ENCODE measurements around the gene GAPDH. TPM values are rescaled to one million over a fixed set of nuclear protein-coding genes. Genes with fewer than 3 reads are reported as not detected.

The GAPDH gene
- total RNA-seq, 1 donor from 2014 or later: 3,867 TPM

- Mint-ChIP-seq H3K27ac (ENCODE audit: unreplicated experiment) (peak overlapping the region; percentile 96), H3K27me3 (ENCODE audit: low read depth) (peaks cover 47% of the 10 kb centered on the region), H3K9me3 (no peaks in the 10 kb centered on the region), H3K4me3 (peak overlapping the region; percentile 98), H3K4me1 (peaks cover 66% of the 10 kb centered on the region), H3K36me3 (ENCODE audit: low read depth) (peaks cover 37% of the 10 kb centered on the region)
- no peak for TF ChIP-seq CTCF (conservative IDR thresholded peaks at IDR 0.05)
- no peak for DNase-seq (ENCODE audit: low read depth, low spot score)
Observed at GRCh38 chr12:6534695-6534944, 303 bp downstream of the GAPDH start.

GRCh38 chr12:6534945-6535696 is 804 bp downstream of the GAPDH start:
- H3K36me3 Mint-ChIP-seq (ENCODE audit: low read depth): peaks cover 37% of the 10 kb centered on the region
- no peaks in the 10 kb centered on the region for H3K9me3 Mint-ChIP-seq
- peak overlapping the region; percentile 98 for H3K4me3 Mint-ChIP-seq
- peaks cover 71% of the 10 kb centered on the region for H3K4me1 Mint-ChIP-seq
- peak; percentile 25 for TF ChIP-seq CTCF (conservative IDR thresholded peaks at IDR 0.05)
- DNase-seq (ENCODE audit: low read depth, low spot score): peak; percentile 59
- peaks cover 47% of the 10 kb centered on the region for H3K27me3 Mint-ChIP-seq (ENCODE audit: low read depth)
- H3K27ac Mint-ChIP-seq (ENCODE audit: unreplicated experiment): peak overlapping the region; percentile 96

- peaks cover 34% of the 10 kb centered on the region for H3K36me3 Mint-ChIP-seq (ENCODE audit: low read depth)
- H3K4me1 Mint-ChIP-seq: peaks cover 75% of the 10 kb centered on the region
- H3K9me3 Mint-ChIP-seq: no peaks in the 10 kb centered on the region
- peak overlapping the region; percentile 96 for H3K27ac Mint-ChIP-seq (ENCODE audit: unreplicated experiment)
- no peak for DNase-seq (ENCODE audit: low read depth, low spot score)
- TF ChIP-seq CTCF (conservative IDR thresholded peaks at IDR 0.05): no peak
- H3K27me3 Mint-ChIP-seq (ENCODE audit: low read depth): peaks cover 50% of the 10 kb centered on the region
- H3K4me3 Mint-ChIP-seq: peak overlapping the region; percentile 98
Observed at GRCh38 chr12:6535697-6535946, 1.3 kb downstream of the GAPDH start.

GRCh38 chr12:6535960-6536847 is 1.9 kb downstream of the GAPDH start:
- no peak for TF ChIP-seq CTCF (conservative IDR thresholded peaks at IDR 0.05)
- peaks cover 31% of the 10 kb centered on the region for H3K36me3 Mint-ChIP-seq (ENCODE audit: low read depth)
- H3K9me3 Mint-ChIP-seq: no peaks in the 10 kb centered on the region
- peak overlapping the region; percentile 96 for H3K27ac Mint-ChIP-seq (ENCODE audit: unreplicated experiment)
- peaks cover 50% of the 10 kb centered on the region for H3K27me3 Mint-ChIP-seq (ENCODE audit: low read depth)
- peak overlapping the region; percentile 98 for H3K4me3 Mint-ChIP-seq
- peaks cover 75% of the 10 kb centered on the region for H3K4me1 Mint-ChIP-seq
- DNase-seq (ENCODE audit: low read depth, low spot score): no peak

- TF ChIP-seq CTCF (conservative IDR thresholded peaks at IDR 0.05): no peak
- Mint-ChIP-seq H3K4me3 (peak overlapping the region; percentile 98), H3K4me1 (peaks cover 76% of the 10 kb centered on the region), H3K36me3 (ENCODE audit: low read depth) (peaks cover 32% of the 10 kb centered on the region), H3K9me3 (no peaks in the 10 kb centered on the region), H3K27ac (ENCODE audit: unreplicated experiment) (peak overlapping the region; percentile 48), H3K27me3 (ENCODE audit: low read depth) (peaks cover 51% of the 10 kb centered on the region)
- DNase-seq (ENCODE audit: low read depth, low spot score): no peak
Observed at GRCh38 chr12:6536894-6537579, 2.7 kb downstream of the GAPDH start.

All from neural crest cell (in vitro differentiated cells).